HK-2 (cell line): Measurements from ENCODE around the gene MMRN2.
"Not testable (repeated sequence)": the region's sequence is repeated elsewhere in the genome, so short reads cannot be mapped to it uniquely, and the experiment has no call there.

Experiments
- DNase-seq: peaks from one replicate; pipeline ENCODE4 v3.0.0-alpha.2; 2018; ENCODE audit not compliant: unreplicated experiment

MMRN2 gene

DNA sequence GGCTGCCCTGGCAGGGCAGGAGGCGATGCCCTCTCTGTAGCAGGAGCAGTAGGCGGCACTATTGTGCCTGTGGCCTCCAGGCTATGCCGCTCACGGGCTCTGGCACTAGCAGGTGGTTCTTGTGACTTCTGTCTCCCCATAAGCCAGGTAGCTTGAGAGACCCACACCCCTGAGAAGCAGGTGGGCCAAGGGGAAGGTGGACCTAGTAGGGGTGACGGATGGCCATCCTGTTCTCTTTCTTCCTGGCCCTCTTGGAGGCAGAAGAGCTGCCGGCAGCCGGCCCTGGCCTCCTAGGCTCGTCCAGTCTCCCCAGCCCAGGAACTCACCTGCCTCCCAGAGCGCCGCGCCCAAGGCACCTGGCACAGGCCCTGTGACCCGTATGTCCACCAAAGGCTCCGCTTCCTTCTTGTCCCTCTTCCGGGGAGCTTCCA is 15.4 kb downstream of the MMRN2 start:
- no peak for DNase-seq

DNA sequence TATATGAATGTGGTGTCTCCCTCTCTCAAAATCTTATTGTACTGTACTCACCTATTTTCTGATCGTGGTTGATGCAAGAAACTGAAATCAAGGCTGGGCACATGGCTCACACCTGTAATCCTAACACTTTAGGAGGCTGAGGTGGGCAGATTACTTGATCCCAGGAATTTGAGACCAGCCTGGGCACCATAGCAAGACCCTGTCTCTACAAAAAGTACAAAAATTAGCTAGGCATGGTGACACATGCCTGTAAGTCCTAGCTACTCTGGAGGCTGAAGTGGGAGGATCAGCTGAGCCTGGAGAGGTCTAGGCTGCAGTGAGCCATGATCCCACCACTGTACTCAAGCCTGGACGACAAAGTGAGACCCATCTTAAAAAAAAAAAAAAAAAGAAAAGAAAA is 16.0 kb downstream of the MMRN2 start:
- DNase-seq: no peak

DNA sequence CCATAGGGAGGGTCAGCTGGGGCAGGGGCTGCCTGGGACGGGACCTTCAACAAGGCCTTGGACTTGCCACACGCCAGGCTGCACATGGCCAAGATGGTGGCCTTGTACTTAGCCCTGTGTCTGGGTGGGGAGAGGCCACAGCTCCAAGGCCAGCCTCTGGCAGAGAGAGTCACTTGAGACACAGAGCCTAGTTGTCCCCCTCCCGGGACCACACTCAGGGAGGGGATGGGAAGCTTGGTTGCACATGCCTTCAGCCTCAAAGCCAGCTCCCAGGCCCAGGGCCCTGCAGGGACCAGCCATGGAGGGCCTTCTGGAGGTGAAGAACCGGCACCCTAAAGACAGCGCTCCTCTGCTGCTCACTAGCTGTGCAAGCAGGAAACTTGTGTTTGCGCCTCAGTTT is 16.7 kb downstream of the MMRN2 start:
- DNase-seq: no peak

DNA sequence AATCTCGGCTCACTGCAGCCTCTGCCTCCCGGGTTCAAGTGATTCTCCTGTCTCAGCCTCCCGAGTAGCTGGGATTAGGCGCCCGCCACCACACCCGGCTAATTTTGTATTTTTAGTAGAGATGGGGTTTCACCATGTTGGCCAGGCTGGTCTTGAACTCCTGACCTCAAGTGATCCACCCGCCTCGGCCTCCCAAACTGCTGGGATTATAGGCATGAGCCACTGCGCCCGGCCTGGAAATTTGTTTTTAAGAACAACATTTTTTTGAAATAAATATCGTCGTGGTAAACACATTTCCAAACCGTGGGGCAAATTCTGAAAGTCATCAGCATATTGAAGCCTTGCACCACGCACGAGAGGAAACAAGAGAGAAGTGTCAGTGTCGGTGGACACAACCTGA is 17.3 kb downstream of the MMRN2 start:
- DNase-seq: not testable (repeated sequence)

DNA sequence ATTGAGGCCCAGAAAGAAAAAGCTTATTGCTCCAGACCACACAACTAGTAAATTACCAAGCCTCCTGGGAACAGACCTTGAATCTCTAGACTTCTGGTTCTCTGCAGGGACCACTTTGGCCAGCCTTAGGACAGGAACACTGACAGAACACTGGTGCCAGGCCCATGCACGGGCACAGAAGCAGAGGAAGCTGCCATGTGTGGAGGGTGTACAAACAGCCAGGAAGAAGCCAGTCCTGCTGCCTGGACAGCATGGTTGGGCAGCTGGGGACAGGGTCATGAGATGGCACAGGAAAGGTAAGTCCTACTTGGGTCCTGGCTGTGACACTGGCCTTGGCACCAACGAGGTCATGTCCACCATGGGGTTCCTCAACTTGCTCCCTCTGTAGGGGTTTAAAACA is 19.2 kb downstream of the MMRN2 start:
- no peak for DNase-seq

DNA sequence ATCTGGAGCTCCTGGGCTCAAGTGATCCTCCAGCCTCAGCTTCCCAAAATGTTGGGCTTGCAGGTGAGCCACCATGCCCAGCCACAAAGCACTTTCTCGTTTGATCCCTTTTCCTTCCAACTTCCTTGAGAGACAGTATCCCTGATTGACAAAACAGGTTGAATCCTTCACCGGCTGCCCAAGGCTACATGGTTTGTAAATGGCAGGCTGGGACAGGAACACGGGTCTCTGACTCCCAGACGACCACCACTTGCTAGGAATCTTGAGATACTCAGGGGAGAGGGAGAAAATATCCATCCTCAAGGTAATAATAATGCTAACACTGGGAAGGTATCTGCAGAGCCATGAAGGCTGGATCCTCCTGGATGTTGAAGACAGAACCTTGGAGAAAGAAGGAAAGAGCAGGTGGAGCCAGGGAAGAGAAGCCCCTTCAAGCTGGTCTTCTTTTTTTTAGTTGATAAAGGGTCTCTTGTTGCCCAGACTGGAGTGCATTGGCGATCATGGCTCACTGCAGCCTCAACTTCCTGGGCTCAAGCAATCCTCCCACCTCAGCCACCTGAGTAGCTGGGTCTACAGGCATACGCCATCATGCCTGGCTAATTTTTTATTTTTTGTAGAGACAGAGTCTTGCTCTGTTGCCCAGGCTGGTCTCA is 19.8 kb downstream of the MMRN2 start:
- no peak for DNase-seq

DNA sequence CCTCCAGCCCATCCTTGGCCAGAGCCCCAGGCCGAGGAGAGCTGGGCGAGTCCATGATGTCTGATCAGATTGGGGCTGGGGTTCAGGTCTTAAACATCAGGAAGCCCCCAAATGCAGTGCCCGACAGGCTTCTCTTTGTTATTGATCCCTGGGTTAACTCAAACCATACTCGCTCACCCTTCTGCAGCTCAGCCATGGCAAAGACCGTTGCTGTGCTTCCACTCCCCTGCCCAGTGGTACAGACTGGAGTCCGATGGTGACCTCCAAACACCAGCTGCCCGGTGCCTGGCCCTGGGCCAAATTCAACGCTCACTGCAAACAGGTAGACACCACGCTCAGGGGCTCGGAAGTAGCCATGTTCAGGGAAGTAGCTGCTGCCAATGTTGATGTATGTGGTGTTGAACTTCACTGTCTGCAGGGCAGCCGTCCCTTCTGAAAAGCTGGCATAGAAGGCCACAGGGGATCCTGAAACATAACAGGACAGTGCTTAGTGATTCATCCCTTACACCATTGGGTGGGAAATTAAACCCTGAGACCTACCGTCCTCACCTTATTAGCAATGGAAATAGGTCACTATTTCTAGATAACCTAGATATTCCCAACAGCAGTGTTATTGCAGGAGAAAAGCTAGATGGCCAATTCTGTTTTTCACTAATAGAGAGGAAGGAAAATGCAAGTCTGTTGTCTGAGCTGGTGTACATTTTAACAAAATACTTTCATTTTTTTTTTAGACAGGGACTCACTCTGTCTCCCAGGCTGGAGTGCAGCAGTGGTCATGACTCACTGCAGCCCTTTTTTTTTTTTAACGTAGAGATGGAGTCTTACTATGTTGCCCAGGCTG is 20.5 kb downstream of the MMRN2 start:
- no peak for DNase-seq

DNA sequence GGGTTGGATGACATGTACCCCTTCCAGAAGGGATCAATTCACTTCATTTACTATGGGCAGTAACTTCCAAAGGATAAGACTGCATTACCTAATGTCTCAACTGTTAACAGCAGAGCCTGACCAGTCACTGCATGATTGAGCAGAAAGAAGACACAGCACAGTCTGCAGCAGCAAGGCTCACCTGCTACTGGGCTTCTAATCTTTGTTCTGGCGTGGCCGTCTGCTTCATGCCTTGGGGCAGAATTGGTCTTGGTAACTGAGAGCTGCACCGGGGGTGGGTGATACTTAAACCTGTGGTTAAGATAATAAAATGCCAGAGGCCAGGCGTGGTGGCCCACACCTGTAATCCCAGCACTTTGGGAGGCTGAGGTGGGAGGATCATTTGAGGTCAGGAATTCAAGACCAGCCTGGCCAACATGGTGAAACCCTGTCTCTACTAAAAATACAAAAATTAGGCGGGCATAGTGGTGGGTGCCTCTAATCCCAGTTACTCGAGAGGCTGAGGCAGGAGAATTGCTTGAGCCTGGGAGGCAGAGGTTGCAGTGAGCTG is 23.2 kb downstream of the MMRN2 start:
- DNase-seq: not testable (repeated sequence)

DNA sequence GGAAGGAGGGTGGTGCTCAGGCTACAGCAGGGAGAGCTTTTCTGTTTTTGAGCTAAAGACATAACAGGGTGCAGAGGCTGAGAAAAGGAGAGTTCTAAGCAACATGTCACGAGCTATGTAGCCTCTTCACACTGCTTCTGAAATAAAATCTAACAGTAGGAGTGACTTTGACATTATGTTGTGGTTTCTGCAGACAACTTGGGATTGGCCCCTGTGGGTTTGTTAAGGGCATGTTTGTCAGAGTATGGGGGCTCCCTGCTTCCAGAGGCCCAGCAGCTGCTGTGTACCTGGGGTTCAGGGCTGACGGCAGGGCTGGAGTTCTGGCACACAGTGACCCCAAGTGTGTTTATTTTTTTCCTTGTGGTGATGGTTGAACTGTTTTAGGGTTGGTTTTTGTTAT is 24.7 kb downstream of the MMRN2 start:
- DNase-seq: no peak

DNA sequence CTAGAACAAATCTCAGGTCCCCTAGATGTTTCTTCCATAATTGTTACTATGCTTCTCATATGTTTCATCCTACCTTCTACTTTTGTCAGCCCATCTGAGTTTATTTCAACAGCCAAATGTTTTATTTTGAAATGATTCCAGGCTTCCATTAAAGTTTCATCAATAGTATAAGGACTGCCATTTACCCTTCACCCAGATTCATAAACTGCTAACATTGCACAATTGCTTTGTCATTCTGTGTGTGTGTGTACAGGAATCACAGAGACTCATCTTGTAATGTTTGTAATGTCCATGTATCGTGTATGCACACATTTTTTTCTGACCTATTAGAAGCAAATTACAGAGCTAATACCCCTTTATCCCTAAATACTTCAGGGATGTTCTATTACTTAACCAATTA is 25.5 kb downstream of the MMRN2 start:
- DNase-seq: no peak

DNA sequence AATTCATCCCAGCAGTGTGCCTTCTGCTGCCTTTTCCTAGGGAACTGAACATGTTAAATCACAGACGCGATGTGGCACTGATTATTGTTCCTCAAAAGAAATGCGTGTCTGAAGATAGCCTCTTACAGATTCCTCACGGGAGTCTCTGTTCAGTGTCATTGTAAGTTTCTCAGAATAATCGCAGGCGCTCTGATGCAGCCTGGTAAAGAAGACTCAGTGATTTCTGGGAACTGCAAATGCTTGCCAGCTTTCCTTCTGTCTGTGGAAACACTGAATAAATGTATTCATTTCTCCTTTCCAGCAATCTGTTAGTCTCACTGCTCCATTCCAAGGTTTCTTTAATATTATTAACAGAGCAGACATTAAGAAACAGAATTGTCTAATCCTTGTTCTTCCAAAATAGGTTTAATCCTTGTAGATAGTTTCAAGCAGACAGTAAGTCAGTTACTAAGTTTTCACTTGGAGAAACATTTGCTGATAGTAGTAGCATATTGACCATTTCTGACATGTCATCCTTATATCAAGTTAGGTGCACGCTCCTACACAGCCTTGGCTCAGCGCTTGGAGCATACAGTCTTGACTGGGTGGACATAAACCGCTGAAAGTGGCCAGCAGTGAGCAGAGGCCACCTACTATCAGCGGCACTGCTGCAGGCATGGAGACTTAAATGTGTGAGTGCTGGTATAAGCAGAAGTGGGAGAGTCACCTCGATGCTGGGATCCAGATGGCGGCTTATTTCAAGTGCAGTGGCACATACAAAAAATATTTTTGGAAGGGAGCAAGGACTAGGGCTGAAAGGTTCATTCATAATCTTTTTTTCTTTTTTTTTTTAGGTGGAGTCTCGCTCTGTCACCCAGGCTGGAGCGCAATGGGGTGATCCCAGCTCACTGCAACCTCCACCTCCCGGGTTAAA is 27.7 kb downstream of the MMRN2 start:
- no peak for DNase-seq

DNA sequence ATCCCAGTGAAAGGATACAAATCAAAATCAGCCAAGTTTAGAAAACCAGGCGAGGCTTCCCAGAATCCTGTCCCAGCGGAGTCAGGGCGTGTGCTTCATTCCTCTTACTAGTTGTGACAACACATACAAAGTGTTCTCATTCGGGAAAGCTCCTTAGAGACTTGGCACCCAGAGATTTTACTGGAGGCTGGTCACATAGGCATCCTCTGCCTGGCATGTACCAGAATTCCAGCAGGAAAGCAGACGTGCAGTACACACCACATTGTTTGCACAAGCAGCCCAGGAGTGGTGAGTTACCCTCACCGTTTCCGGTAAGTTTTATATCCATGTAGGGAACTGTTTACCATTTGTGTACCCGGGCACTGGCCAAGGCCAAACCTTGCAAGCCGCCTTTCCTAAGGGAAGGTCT is 34.9 kb downstream of the MMRN2 start:
- no peak for DNase-seq

DNA sequence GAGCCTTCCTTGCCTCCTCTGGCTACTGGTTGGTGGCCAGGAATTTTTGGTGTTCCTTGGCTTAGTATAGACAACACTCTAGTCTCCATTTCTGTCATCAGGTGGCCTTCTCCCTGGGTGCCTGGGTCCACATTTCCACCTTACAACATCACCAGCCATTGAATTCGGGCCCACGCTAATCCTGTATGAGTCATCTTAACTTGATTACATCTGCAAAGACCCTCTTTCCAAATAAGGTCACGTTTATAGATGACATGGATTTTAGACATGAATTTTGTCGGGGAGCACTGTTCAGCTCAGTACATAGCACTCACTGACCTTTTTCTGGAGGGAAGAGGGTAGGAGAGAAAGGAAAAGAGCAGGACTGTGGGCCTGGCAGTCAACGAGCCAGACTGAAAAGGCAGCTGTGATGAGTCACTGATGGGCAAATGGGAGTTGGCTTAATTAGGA is 39.4 kb downstream of the MMRN2 start:
- no peak for DNase-seq

DNA sequence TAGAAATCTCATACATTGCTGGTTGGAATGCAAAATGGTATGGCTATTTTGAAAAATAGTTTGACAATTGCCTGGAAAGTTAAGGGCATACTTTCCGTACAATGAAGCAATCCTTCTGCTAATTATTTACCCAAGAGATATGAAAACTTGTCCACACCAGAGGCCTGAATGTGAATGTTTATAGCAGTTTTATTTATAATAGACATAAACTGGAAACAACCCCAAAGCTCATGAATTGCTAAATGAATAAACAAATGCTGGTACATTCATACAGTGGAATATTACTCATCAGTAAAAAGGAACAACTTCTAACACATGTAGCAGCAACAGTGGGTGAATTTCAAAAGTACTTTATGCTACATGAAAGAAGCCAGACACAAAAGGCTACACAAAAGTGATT is 42.7 kb downstream of the MMRN2 start:
- no peak for DNase-seq

DNA sequence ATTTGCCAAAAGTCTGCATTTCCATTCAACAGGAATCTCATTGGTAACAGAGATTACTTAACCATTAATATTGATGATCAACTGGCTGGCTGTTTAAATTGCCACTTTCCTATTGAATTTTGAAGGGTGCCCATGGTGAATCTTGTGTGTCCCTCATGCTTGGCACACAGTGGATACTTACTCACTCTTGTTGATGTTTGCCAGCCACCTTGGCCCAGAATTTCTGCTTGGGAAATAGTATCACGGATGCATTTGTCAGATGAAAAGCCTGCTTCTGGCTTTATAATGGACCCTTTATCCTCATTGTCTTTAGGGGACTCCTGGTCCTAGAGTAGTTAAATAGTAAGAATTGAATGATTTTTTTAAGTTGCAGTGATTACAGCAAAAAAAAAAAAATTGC is 52.0 kb downstream of the MMRN2 start:
- no peak for DNase-seq

DNA sequence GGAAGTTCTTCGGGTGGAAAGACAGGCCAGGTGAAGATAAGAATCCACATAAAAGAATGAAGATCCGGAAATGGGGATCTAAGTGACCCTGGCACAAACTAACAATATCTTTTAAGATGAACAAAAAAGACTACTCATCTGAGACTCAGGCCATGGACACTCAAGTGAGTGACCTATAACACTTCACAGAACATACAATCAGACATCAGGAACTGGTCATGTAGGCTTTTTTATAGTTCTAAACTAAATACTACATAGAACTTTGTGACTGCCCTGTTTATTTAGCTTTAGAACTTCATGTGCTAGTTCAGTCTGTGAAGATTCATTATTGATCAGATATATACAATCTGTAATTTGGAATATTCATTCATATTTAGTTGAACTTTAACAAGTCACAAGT is 52.8 kb downstream of the MMRN2 start:
- DNase-seq: no peak

DNA sequence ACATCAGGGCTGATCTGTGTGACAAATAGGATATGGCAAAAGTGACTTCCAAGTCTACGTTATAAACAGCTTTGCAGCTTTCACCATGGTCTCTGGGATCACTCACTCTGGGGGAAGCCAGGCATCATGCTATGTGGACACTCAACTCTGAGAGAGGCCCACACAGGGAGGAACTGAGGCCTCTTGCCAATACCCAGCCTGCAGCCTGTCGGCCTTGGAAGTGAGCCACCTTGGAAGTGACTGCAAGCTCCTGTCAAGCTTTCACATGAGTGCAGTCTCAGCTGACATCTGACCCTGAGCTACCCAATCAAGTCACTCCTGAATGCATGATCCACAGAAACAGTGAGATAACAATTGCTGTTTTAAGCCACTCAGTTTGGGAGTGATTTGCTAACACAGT is 56.5 kb downstream of the MMRN2 start:
- no peak for DNase-seq

DNA sequence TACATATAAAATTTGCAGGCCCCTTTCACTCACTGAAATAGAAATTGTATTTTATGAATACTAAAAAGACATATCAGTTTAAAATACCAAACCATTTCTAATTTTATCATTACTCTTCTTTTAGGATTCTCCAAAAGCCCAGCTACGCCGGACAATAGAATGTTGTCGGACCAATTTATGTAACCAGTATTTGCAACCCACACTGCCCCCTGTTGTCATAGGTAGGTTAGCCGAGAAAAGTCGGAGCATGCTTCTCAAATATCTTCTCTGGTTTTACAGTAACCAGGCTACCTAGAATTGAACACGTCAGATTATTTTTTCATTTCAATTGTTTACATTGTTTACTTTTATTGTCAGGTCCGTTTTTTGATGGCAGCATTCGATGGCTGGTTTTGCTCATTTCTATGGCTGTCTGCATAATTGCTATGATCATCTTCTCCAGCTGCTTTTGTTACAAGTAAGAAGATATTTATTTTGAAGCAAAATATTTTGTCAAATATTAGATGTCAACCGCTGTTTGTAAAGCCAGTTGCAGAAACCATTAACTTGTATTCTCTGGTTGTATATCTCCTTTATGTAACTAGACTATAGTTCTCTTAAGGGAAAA is 57.6 kb downstream of the MMRN2 start:
- DNase-seq: peak; percentile 30

DNA sequence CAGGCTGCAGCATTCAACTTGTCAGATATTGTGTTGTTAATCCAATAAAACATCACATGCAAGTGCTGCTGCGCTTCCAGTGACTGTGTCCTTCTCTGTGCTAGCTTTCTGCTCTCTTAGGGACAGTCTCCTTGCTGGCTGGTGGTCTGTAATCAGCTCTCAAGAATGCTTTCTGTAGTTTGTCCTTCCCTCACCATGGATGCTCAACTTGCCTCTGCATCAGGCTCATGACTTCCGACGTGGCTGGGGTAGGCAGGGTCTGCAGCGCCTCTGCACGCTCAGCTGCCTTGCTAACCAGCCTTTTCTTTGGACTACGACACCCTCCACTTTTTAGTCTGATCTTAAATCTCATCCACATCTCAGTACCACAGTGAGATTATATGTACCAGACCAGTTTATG is 58.3 kb downstream of the MMRN2 start:
- no peak for DNase-seq

DNA sequence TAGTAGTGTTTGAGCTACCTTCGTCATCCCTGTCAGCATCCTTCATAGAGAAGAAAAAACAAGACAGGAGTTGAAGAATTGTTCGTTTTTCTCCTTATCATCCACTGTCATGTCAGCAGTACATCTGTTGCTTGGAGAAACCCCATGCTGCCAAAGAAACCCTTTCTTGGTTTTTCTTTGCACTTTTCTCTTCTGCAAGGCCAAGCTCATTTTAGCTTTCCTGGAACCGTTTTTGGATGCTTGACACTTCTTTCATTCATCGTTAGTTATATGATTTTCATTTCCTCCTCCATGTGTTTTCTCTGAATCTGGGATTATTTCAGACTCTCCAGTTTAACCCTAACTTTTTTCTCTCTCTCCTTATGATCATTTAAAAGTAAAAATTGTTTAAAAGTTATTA is 58.9 kb downstream of the MMRN2 start:
- DNase-seq: no peak

DNA sequence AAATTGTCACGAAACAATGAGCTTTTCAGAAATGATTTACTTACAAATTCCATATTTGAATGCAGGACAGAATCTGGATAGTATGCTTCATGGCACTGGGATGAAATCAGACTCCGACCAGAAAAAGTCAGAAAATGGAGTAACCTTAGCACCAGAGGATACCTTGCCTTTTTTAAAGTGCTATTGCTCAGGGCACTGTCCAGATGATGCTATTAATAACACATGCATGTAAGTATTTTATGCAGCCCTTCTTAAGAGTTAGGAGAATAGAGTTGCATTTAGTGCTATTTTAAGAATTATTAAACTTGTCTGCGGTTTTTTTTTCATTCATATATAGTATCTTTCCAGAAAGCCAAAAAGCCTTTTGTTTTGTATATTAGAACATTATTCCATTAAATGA is 67.4 kb downstream of the MMRN2 start:
- no peak for DNase-seq
